K562 (cell line): Measurements from ENCODE around the gene EQTN. TPM values are rescaled to one million over a fixed set of nuclear protein-coding genes. Genes with fewer than 3 reads are reported as not detected.
A peak's percentile ranks its signal among the peaks of the same experiment; 100 is the strongest.

Source experiments
- ATAC-seq: fragments of 200-7000 bp; cut with Tn5 transposase; 3 replicates; pipeline ENCODE4 v1.9.1; 2020; ENCODE audit warnings: moderate library complexity
- BruUV-seq: library from RNA; stranded (reverse); fragments of 400-500 nt; replicated peaks from 2 replicates; lab custom pipeline; 2021; lab: Mats Ljungman, UMichigan
- CTCF ChIA-PET: fragments of 300-600 bp; formaldehyde crosslinking; extraction: SDS; loops from one replicate; lab custom pipeline; 2021; ENCODE audit warnings: low intra/inter-chr PET ratio; lab: Yijun Ruan, JAX
- POLR2A ChIA-PET: fragments of 300-600, 350-650 bp; sonication (Branson Sonifier 250); formaldehyde crosslinking; extraction: SDS; loops from one replicate; lab custom pipeline; 2021; ENCODE audit warnings: antibody characterized with exemption, inconsistent platforms; lab: Yijun Ruan, JAX
- DNase-seq, 4 experiments: peaks; one replicate each; pipeline versions ENCODE4 v3.0.0 to v3.0.0-alpha.2; 2011 to 2018; ENCODE audit warnings: low spot score in 3 of 4, mixed read lengths in 3 of 4; ENCODE audit errors: extremely low read depth in 1 of 4
- FAIRE-seq: peaks from 2 replicates; lab custom pipeline; 2011; peaks lifted over from hg19 to GRCh38; lab: Jason Lieb, UNC
- H2AFZ ChIP-seq: 2 replicates; pipeline ENCODE4 v1.6.0; 2011; ENCODE audit warnings: low read depth, low read length, control low read depth, inconsistent platforms
- H3K27ac ChIP-seq: fragments of 200-600 bp; 3 replicates; pipeline ENCODE4 v1.8.0; 2011; ENCODE audit warnings: low read depth, mild to moderate bottlenecking, control low read depth, inconsistent platforms, low read length, moderate library complexity, mixed read lengths; ENCODE audit errors: extremely low read depth
- H3K27me3 ChIP-seq, 2 experiments: fragments of 300-600 bp in 1 of 2; 2 replicates in 1 of 2; 3 replicates in 1 of 2; pipeline versions ENCODE4 v1.6.0 to v1.8.0; 2011; ENCODE audit warnings: inconsistent platforms in 2 of 2, low read length in 2 of 2, mild to moderate bottlenecking in 1 of 2, mixed read lengths in 1 of 2, moderate library complexity in 1 of 2; ENCODE audit not compliant: control insufficient read depth in 2 of 2, insufficient read depth in 2 of 2
- H3K36me3 ChIP-seq: fragments of 300-600 bp; 3 replicates; pipeline ENCODE4 v1.8.0; 2011; ENCODE audit warnings: mild to moderate bottlenecking, low read length, inconsistent platforms; ENCODE audit not compliant: control insufficient read depth, insufficient read depth
- H3K4me1 ChIP-seq, 2 experiments: fragments of 200-600 bp in 1 of 2; replicated peaks in 1 of 2; 2 replicates in 1 of 2; 3 replicates in 1 of 2; pipeline versions ENCODE4 v1.5.1 to v1.8.0; 2011; ENCODE audit warnings: inconsistent platforms in 2 of 2, low read length in 2 of 2, mild to moderate bottlenecking in 1 of 2, mixed read lengths in 1 of 2, moderate library complexity in 1 of 2; ENCODE audit not compliant: control insufficient read depth in 2 of 2, insufficient read depth in 2 of 2
- H3K4me2 ChIP-seq: 2 replicates; pipeline ENCODE4 v1.6.1; 2011; ENCODE audit warnings: low read length, control low read depth, inconsistent platforms, mixed read lengths; ENCODE audit not compliant: insufficient read depth
- H3K4me3 ChIP-seq: fragments of 200-600 bp; sonication (generic), shearing (Covaris generic); 2 replicates; pipeline ENCODE4 v1.5.1; 2016; ENCODE audit warnings: control low read depth, inconsistent platforms
- H3K79me2 ChIP-seq: fragments of 200-600 bp; 3 replicates; pipeline ENCODE4 v1.8.0; 2011; ENCODE audit warnings: low read length, inconsistent platforms; ENCODE audit not compliant: control insufficient read depth, insufficient read depth
- H3K9ac ChIP-seq, 2 experiments: 2 replicates each; pipeline versions ENCODE4 v1.6.0 to v1.6.1; 2011; ENCODE audit warnings: low read depth in 2 of 2, low read length in 2 of 2, control low read depth in 1 of 2, inconsistent platforms in 1 of 2, mild to moderate bottlenecking in 1 of 2, mixed read lengths in 1 of 2; ENCODE audit not compliant: insufficient read depth in 1 of 2
- H3K9me1 ChIP-seq: one replicate; pipeline ENCODE4 v1.6.0; 2011; ENCODE audit warnings: inconsistent platforms, mild to moderate bottlenecking, low read length, moderate library complexity; ENCODE audit not compliant: control insufficient read depth, insufficient read depth
- H3K9me3 ChIP-seq: replicated peaks from 2 replicates; pipeline ENCODE4 v1.5.1; 2011; ENCODE audit warnings: low read depth, low read length, inconsistent platforms; ENCODE audit not compliant: control insufficient read depth, insufficient read depth
- H4K20me1 ChIP-seq: replicated peaks from 2 replicates; pipeline ENCODE4 v1.6.1; 2011; ENCODE audit warnings: low read length, inconsistent platforms, mixed read lengths; ENCODE audit not compliant: control insufficient read depth, insufficient read depth
- NFIC ChIP-seq: fragments of 450-650 bp; IDR thresholded peaks from 2 replicates; pipeline ENCODE4 v1.6.1; 2017; ENCODE audit warnings: mild to moderate bottlenecking, inconsistent platforms
- RFX1 ChIP-seq: fragments of 450-650 bp; IDR thresholded peaks from 2 replicates; pipeline ENCODE4 v1.6.1; 2016; ENCODE audit warnings: mild to moderate bottlenecking, moderate library complexity
- TAL1 ChIP-seq: fragments of 450-650 bp; IDR thresholded peaks from 2 replicates; pipeline ENCODE4 v1.6.1; 2016; ENCODE audit warnings: mild to moderate bottlenecking
- ZBTB17 ChIP-seq: fragments of 450-650 bp; formaldehyde crosslinking; IDR thresholded peaks from 2 replicates; pipeline ENCODE4 v1.4.0; 2020; ENCODE audit warnings: mild to moderate bottlenecking
- WGBS: fragments of 100-300 bp; shearing (Covaris generic); methylation state at CpG from one replicate; pipeline ENCODE4 v1.1.6; 2016; ENCODE audit warnings: low coverage, mixed read lengths; ENCODE audit not compliant: insufficient coverage; ENCODE audit errors: missing lambda C conversion rate; 5-methylcytosine and 5-hydroxymethylcytosine counted together
- in situ Hi-C: fragments of 300-500 bp; cut with MboI; formaldehyde crosslinking; loops from 4 replicates; pipeline ENCODE4 v1.15.0; 2018; ENCODE audit warnings: inconsistent platforms, mixed read lengths
- intact Hi-C: fragments of 100-400 bp; cut with micrococcal nuclease; formaldehyde crosslinking; loops from 2 replicates; pipeline ENCODE4 v1.14.2; 2022
- polyA plus RNA-seq, 8 experiments: library from polyadenylated mRNA; depleted of rRNA in 4 of 8; stranded (reverse) in 5 of 8; unstranded in 3 of 8; fragments of >200 nt; fragmentation: Nextera tagmentation in 2 of 8; fragmentation: Illumina TruSeq in 1 of 8; extraction: Ambion mirVana in 2 of 8; extraction: Trizol in 1 of 8; gene quantifications; 2 replicates each; pipeline versions ENCODE4 v1.2.1 to v1.2.3, GENCODE V29; 2011 to 2014; ENCODE audit warnings: inconsistent platforms in 1 of 8, missing spikeins in 1 of 8
- total RNA-seq, 7 experiments: library from RNA; depleted of rRNA in 6 of 7; stranded (reverse); fragments of >200 nt in 6 of 7; fragmentation: Illumina TruSeq in 2 of 7; extraction: Trizol in 2 of 7; gene quantifications; 2 replicates each; pipeline versions ENCODE4 v1.2.1 to v1.2.3, GENCODE V29; 2011 to 2021; ENCODE audit warnings: low replicate concordance in 1 of 7

EQTN gene
- total and polyA plus RNA-seq, 9 of the 15 experiments (the other 6 are each of a cell fraction or from before 2014, with no cell fraction given): 0.15 to 0.33 (median 0.18) TPM; not detected in 4

DNA sequence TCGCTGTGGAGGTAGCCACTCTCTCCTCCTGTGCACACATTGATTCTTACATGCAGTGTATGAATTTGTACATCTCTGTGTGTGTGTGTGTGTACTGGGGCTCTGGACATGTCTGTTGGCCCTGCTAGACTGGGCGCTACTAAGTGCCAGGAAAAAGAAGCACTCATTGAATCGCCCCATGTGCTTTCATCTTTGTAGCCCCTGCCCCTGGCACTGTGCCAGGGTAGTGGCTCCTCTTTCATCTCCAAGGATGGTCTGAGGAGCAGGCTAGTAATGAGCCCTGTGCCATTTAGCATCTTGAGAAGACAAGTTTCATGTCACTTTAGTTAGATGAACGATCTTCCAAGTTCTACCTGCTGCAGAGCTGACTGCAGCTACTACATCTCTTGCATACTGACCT lies 34.4 kb upstream of the EQTN start:
- TF ChIP-seq NFIC (peak; percentile 64), ZBTB17 (CRISPR knock-in tag) (no peak)
- no peak overlapping the region for H3K4me3 ChIP-seq
- DNase-seq: no peak
- intact Hi-C loops: loop anchor here (10.0 kb wide), 1 partner anchor 113 kb away; no protein-coding TSS in a partner anchor
- H3K27me3 ChIP-seq: no peaks in the 10 kb centered on the region
- POLR2A ChIA-PET: no interaction called here
- in situ Hi-C loops: no loop called here
- no peaks in the 10 kb centered on the region for H3K79me2 ChIP-seq
- H3K4me2 ChIP-seq: no peak overlapping the region
- no peak overlapping the region for H2AFZ ChIP-seq
- no CpG with 5 or more reads among the region's 4 CpGs for WGBS
- no peaks in the 10 kb centered on the region for H4K20me1 ChIP-seq
- BruUV-seq: no TSS peak
- no peaks in the 10 kb centered on the region for H3K9me1 ChIP-seq
- H3K9me3 ChIP-seq: no peaks in the 10 kb centered on the region
- CTCF ChIA-PET: no interaction called here
- H3K4me1 ChIP-seq: no peaks in the 10 kb centered on the region; a peak in 1 of 5 replicates
- no peak overlapping the region for H3K27ac ChIP-seq
- no peak overlapping the region for H3K9ac ChIP-seq
- H3K36me3 ChIP-seq: no peaks in the 10 kb centered on the region
- ATAC-seq: no peak
- FAIRE-seq: no peak

GRCh38 chr9:27329291-27329690 lies 32.3 kb upstream of the EQTN start:
- WGBS: 100% methylated on average over 6 of the region's 9 CpGs
- H3K27me3 ChIP-seq: no peaks in the 10 kb centered on the region
- FAIRE-seq (no peak), ATAC-seq (no peak), DNase-seq (peak in 1 of 4 experiments; percentile 5)
- intact Hi-C loops: no loop called here
- in situ Hi-C loops: no loop called here
- H3K79me2 ChIP-seq: no peaks in the 10 kb centered on the region
- POLR2A ChIA-PET: interaction anchor here (0.6 to 1.2 kb wide), 2 partner anchors 31 to 202 kb away, joined by 3 read pairs; no protein-coding TSS in a partner anchor
- H3K36me3 ChIP-seq: no peaks in the 10 kb centered on the region
- no peaks in the 10 kb centered on the region for H4K20me1 ChIP-seq
- H3K9me3 ChIP-seq: no peaks in the 10 kb centered on the region
- no peak overlapping the region for H2AFZ ChIP-seq
- CTCF ChIA-PET: no interaction called here
- H3K4me3 ChIP-seq: no peak overlapping the region
- TF ChIP-seq TAL1 (no peak), RFX1 (peak; percentile 53)
- no peaks in the 10 kb centered on the region; a peak in 1 of 5 replicates for H3K4me1 ChIP-seq
- H3K27ac ChIP-seq: no peak overlapping the region
- no TSS peak for BruUV-seq
- no peak overlapping the region for H3K9ac ChIP-seq
- H3K4me2 ChIP-seq: no peak overlapping the region
- no peaks in the 10 kb centered on the region for H3K9me1 ChIP-seq
